ENCODE measurements around the gene RAB40B.
A peak's percentile ranks its signal among the peaks of the same experiment; 100 is the strongest.

The RAB40B gene

GRCh38 chr17:82716203-82717010 lies 17.9 kb upstream of the RAB40B start, which contains the start of gene FN3KRP:
Gene FN3KRP, plus strand, starts transcription at chr17:82716706. Its CDS starts 50 bp downstream, at chr17:82716756.
- DNase-seq: peak; percentile 89

DNA sequence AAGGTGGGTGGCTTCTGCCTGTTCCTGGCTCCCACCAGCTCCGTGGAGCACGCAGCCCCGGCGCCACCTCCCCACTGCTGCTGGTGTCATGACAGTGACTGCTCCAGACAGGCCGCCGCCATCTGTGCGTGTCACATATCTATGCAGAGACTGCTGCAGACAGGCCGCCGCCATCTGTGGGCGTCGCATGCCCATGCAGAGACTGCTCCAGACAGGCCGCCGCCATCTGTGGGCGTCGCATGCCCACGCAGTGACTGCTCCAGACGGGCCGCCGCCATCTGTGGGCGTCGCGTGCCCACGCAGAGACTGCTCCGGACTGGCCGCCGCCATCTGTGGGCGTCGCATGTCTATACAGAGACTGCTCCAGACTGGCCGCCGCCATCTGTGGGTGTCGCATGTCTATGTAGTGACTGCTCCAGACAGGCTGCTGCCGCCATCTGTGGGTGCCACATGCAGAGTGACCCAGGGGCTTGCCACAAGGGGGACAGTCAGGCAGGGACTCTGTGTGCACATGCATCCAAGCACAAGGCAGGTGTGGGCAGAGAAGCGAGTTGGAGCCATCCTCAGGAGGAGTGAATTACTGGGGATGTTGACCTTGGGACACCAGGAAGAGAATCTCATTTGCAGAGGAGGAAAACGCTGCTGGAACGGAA lies 14.7 kb upstream of the RAB40B start:
- DNase-seq: no peak

GRCh38 chr17:82710499-82711232 lies 12.2 kb upstream of the RAB40B start:
- DNase-seq: no peak

GRCh38 chr17:82709676-82710498 lies 11.4 kb upstream of the RAB40B start:
- DNase-seq: no peak

- no peak for DNase-seq
These were observed 10.7 kb upstream of the RAB40B start for GRCh38 chr17:82709024-82709675.

DNA sequence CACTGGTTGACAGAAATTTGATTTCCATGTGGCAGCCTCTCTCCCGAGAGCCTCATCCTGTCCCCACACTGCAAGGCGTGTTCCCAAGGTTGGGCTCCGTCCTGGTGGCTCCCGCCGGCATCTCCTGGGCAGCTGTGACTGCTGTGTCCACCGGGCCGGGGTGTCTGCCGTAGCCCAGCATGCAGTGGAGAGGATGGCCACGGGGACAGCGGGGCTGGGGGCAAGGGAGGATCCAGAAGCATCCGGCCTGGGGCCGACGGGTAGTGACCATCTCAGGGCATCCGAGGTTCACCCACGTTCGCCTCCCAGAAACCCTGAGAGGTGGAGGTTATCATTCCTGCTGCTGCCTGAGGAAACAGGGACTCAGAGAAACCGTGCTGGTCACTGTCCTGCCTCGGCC lies 7.3 kb upstream of the RAB40B start:
- no peak for DNase-seq

DNA sequence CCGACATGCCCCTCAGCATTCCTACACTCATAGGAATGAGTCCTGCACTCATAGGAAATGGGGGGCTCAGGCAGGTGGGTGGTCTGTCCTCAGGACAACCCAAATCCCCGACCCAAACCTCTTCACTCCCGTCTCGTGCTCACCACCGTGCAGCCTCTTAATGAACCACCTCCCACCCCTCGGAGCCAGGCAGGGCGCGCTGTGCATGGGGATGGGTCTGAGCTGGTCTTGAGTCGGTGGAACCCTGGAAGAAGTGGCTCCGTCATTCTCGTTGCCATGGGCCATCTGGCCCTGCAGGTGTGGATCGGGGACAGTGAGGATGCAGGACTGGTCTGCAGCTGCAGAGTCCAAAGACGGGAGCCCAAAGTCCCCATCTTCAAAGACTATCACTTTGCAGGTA lies 6.4 kb upstream of the RAB40B start:
- no peak for DNase-seq

DNA sequence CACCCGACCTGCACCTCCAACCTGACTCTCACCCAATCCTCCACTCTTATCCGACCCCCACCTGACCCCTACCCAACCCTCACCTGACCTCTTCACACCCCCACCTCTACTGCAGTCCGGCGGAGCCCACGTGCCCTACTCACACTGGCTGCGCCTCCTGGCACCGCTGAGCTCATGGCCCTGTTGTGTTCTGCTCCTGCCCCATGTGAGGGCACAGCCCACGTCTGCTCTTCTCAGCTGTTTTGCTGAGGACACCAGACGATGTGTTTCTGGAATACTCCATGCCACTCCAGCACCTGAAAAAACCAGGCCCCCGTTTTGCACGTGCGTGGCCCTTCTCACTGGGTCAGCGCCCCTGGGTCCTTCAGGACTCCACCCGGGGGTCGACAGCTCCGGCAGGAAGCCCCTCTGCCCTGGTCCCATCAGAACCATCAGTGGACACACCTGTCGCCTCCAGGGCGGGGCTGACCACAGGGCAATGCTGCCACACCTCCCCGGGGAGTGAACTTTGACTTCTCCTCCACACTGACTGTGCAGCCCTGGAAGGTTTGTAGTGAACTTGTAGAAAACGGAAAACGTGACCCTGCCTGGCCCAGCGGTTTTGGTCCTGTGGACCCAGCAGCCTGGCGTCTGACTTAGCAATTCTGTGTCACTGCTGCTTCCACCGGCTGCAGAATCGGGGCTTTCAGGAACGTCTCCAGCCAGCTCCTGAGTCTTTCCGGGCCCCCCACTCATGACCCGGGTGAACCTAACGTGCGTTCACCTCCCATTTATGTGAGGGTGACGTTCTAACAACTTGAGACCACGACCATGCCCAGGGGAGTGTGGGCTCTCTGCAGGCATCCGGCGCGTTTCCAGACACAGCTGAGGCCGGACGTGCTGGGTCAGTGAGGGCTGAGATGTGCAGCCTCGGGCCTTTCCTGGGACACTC lies 5.7 kb upstream of the RAB40B start:
- DNase-seq: no peak

DNA sequence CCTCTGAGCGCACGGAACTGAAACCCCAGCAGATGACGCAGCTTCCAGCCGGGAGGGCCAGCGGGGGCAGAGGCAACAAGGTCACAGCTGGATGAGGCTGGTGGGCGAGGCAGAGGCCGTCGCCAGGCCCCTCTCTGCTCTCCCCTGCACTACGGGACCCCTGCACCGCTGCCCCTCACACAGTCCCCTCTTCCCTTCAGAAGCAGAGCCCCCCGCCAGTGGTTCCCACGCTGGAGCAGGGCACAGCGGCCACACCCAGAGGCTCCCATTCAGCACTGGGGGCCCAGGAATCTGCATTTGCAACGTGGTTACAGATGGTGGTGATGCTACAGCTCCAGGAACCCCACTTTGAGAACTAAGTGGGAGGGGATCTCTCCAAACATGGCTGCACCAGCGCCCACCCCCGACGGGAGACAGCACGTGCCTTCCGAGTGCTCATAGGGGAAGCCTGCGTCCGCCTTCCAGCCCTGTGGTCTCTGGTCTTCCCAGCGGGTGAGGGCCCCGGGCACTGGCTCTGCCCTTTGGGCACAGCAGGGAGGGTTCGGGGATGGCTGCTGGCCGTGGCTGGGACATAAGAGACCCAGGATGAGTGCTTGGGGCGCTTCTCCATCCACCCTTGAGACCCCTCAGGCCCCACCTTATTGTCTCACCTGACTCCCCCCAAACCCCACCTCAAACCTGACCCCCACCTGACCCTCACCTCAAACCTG lies 4.7 kb upstream of the RAB40B start:
- no peak for DNase-seq

GRCh38 chr17:82702231-82702927 lies 3.9 kb upstream of the RAB40B start:
- DNase-seq: no peak

DNA sequence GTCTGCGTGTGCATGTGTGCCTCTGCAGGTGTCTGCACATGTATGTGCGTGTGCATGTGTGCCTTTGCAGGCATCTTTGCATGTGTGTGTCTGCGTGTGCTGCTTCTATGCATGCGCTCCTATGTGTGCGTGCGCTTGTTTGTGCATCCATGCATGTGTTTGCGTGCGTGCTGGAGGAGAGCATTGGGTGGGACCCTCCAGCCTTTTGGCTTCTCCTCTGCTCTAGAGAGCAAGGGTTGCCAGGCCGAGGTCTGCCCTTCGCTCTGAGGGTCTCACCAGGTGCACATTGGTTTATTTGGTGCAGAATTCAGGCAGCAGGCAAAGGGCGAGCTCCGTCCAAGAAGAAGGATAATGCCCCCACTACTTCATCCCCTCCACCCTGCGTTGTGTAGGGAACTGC lies 1.1 kb upstream of the RAB40B start:
- no peak for DNase-seq

- no peak for DNase-seq
These were observed 510 bp upstream of the RAB40B start for GRCh38 chr17:82698974-82699442.

GRCh38 chr17:82697808-82698064 lies 762 bp downstream of the RAB40B start:
- DNase-seq: no peak

- no peak for DNase-seq
These were observed 1.3 kb downstream of the RAB40B start for GRCh38 chr17:82696916-82697807.

DNA sequence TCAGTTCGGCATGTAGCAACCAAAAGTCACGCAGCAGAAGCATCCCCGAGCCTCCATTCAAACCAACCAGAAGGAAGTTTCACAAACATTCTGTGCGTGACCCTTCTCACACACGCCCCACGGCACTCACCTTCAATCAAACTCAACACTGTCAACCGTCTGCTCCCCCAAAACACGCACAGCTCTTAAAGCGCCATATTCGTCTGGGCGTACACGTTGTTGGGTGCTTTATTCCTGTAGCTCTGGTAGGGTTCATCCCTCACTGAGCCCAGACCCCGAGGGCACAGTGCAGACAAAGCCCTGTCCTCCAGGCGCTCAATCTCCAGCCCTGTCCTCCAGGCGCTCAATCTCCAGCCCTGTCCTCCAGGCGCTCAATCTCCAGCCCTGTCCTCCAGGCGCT lies 2.2 kb downstream of the RAB40B start:
- no peak for DNase-seq

DNA sequence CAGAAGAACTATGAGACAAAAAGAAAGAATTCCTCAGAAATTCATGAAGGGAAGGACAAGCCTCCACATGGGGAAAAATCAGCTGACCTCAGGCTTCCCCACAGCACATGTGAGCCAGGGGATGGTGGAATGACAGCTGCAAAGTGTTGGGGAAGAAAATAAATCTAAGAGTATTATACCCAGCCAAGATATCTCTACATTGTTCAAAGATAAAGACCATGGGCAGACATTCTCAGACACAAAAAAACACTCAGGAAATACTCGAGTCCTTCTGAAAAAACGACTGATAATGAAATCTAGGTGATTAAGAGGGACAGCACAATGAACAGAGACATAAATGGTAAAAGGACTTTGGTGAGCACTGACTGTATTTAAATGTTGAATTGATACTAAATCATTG lies 3.9 kb downstream of the RAB40B start:
- no peak for DNase-seq

- no peak for DNase-seq
These were observed 5.2 kb downstream of the RAB40B start for GRCh38 chr17:82693168-82693867.

GRCh38 chr17:82692268-82692667 lies 6.2 kb downstream of the RAB40B start:
- DNase-seq: no peak
